Tibial artery (tissue), 4 donors: Measurements from ENCODE around the gene SUV39H2.
"Not testable (repeated sequence)": the region's sequence is repeated elsewhere in the genome, so short reads cannot be mapped to it uniquely, and the experiment has no call there.

Experiments
- DNase-seq, 2 donors: peaks; one replicate each; pipeline ENCODE4 v3.0.0-alpha.2; 2019
- H3K27ac ChIP-seq, 2 donors: fragments of 200-600 bp; sonication (generic) in 1 of 2; 1 replicate in 1 of 2; 2 replicates in 1 of 2; pipeline ENCODE4 v1.5.1; 2018 to 2019; ENCODE audit warnings: mild to moderate bottlenecking in 1 of 2
- H3K27me3 ChIP-seq, 2 donors: fragments of 200-600 bp; sonication (generic) in 1 of 2; one replicate each; pipeline versions ENCODE4 v1.5.1 to v1.6.0; 2016 to 2019
- H3K36me3 ChIP-seq, 3 donors: fragments of 200-600 bp; sonication (generic) in 2 of 3; one replicate each; pipeline ENCODE4 v1.5.1; 2016 to 2019; ENCODE audit warnings: mild to moderate bottlenecking in 2 of 3
- H3K4me1 ChIP-seq, 4 donors: fragments of 200-600 bp; sonication (generic) in 2 of 4; 1 replicate in 3 of 4; 2 replicates in 1 of 4; pipeline ENCODE4 v1.5.1; 2016 to 2019
- H3K4me3 ChIP-seq, 2 donors: fragments of 200-600 bp; sonication (generic) in 1 of 2; 1 replicate in 1 of 2; 2 replicates in 1 of 2; pipeline ENCODE4 v1.5.1; 2018 to 2019; ENCODE audit warnings: mild to moderate bottlenecking in 2 of 2
- H3K9me3 ChIP-seq, 3 donors: fragments of 200-600 bp; sonication (generic) in 1 of 3; one replicate each; pipeline ENCODE4 v1.5.1; 2016 to 2019
- intact Hi-C: fragments of 100-400 bp; cut with DNase I; formaldehyde crosslinking; loops from one replicate; pipeline ENCODE4 v1.15.0; 2023; ENCODE audit warnings: low total_unique reads
- TF ChIP-seq, protein P1 (sequence below), 2 experiments: fragments of 200-600 bp in 1 of 2; fragments of 450-650 bp in 1 of 2; IDR thresholded peaks; one replicate each; pipeline ENCODE4 v1.5.1; 2017 to 2019; ENCODE audit warnings: antibody characterized with exemption in 2 of 2, mild to moderate bottlenecking in 1 of 2, moderate library complexity in 1 of 2

The SUV39H2 gene

DNA sequence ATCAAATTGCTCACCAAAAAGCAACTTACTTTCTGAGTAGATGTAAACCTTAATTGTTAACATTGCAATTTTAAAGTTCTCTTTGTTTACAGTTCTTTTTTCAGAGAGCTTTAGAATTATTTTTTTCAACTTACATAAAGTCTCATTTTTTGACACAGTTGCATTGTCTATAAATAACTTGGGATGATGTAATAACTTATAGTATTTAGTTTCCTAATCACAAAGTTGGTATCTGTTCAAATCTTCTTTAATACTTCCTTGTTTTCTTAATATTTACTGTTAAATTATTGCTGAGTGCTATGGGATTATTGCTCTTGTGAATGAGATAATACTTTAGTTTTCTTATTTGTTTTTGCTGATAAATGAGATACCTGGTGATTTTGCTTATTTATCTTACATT lies 18.9 kb upstream of the SUV39H2 start:
- Histone ChIP-seq H3K36me3 (peaks cover 4 to 42% (median 33%) of the 10 kb centered on the region in 3 donors), H3K9me3 (no peaks in the 10 kb centered on the region), H3K4me3 (no peak overlapping the region), H3K27ac (no peak overlapping the region), H3K4me1 (peaks cover 0 to 3% (median 0%) of the 10 kb centered on the region in 4 donors), H3K27me3 (no peaks in the 10 kb centered on the region)
- DNase-seq = no peak
- TF ChIP-seq, protein P1, sequence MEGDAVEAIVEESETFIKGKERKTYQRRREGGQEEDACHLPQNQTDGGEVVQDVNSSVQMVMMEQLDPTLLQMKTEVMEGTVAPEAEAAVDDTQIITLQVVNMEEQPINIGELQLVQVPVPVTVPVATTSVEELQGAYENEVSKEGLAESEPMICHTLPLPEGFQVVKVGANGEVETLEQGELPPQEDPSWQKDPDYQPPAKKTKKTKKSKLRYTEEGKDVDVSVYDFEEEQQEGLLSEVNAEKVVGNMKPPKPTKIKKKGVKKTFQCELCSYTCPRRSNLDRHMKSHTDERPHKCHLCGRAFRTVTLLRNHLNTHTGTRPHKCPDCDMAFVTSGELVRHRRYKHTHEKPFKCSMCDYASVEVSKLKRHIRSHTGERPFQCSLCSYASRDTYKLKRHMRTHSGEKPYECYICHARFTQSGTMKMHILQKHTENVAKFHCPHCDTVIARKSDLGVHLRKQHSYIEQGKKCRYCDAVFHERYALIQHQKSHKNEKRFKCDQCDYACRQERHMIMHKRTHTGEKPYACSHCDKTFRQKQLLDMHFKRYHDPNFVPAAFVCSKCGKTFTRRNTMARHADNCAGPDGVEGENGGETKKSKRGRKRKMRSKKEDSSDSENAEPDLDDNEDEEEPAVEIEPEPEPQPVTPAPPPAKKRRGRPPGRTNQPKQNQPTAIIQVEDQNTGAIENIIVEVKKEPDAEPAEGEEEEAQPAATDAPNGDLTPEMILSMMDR (IDR thresholded peaks at IDR 0.05) = no peak
- intact Hi-C loops = no loop called here

DNA sequence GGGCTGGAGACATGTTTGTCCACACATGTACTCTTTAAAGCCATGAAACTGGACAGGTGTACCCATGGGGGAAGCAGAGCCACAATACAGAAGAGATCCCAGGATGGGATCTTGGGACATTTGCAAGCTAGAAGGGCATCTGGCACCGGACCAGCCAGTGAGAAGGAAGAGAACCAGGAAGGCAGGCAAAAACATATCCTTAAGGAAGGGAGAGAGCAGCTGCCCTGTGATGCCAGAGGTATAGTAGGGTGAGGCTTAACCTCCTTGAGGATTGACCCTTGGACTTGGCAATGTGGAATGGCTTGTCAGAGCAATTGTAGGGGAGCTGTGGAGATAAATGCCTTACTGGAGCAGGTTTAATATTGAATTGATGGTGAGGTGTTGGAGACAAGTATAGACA lies 17.9 kb upstream of the SUV39H2 start:
- intact Hi-C loops = no loop called here
- Histone ChIP-seq H3K27me3 (no peaks in the 10 kb centered on the region), H3K4me3 (no peak overlapping the region), H3K9me3 (no peaks in the 10 kb centered on the region), H3K27ac (no peak overlapping the region), H3K36me3 (peaks cover 4 to 42% (median 33%) of the 10 kb centered on the region in 3 donors), H3K4me1 (peaks cover 0 to 3% (median 0%) of the 10 kb centered on the region in 4 donors)
- no peak for DNase-seq
- TF ChIP-seq, protein P1 (IDR thresholded peaks at IDR 0.05) = no peak

DNA sequence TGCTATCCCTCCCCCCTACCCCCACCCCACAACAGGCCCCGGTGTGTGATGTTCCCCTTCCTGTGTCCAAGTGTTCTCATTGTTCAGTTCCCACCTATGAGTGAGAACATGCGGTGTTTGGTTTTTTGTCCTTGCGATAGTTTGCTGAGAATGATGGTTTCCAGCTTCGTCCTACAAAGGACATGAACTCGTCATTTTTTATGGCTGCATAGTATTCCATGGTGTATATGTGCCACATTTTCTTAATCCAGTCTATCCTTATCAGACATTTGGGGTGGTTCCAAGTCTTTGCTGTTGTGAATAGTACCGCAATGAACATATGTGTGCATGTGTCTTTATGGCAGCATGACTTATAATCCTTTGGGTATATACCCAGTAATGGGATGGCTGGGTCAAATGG lies 14.2 kb upstream of the SUV39H2 start:
- DNase-seq, H3K4me1 ChIP-seq, H3K27me3 ChIP-seq, H3K9me3 ChIP-seq, H3K4me3 ChIP-seq, H3K27ac ChIP-seq, intact Hi-C loops: not testable (repeated sequence)
- H3K36me3 ChIP-seq = peaks cover 25 to 58% (median 53%) of the 10 kb centered on the region in 3 donors

DNA sequence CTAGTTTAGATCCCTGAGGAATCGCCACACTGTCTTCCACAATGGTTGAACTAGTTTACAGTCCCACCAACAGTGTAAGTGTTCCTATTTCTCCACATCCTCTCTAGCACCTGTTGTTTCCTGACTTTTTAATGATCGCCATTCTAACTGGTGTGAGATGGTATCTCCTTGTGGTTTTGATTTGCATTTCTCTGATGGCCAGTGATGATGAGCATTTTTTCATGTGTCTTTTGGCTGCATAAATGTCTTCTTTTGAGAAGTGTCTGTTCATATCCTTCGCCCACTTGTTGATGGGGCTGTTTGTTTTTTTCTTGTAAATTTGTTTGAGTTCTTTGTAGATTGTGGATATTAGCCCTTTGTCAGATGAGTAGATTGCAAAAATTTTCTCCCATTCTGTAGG lies 13.8 kb upstream of the SUV39H2 start:
- DNase-seq, H3K9me3 ChIP-seq, intact Hi-C loops, H3K4me1 ChIP-seq, H3K27me3 ChIP-seq, H3K4me3 ChIP-seq, H3K27ac ChIP-seq: not testable (repeated sequence)
- peaks cover 28 to 62% (median 57%) of the 10 kb centered on the region in 3 donors for H3K36me3 ChIP-seq

DNA sequence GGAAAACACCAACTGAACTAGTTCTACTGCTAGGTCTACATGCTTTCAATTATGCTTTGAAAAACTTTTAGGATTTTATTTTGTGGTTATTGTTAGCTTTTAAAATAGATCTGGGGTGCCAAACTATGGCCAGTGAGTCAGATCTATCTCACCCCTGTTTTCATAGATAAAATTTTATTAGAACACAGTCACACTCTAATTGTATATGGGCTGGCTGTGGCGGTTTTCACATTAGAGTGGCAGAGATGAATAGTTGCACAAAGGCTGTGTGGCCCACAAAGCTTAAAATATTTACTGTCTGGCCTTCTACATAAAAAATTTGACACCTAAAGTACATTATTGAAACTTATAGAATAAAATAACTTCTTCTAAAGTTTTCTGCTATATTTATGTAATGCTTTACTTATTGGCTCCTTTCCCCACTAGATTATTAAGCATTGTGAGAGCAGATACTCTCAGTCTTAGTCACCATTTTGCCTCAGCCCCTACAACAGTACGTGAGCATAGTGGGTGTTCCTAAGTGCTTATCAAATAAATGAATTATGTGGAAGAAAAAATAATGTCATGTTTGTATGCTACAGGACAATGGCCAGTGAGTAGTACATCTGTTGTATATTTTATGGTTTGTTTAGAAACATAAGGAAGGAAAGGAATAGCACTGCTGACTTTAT lies 5.4 kb upstream of the SUV39H2 start:
- Histone ChIP-seq H3K4me1 (peaks cover 0 to 12% (median 5%) of the 10 kb centered on the region in 4 donors), H3K9me3 (no peaks in the 10 kb centered on the region), H3K27me3 (no peaks in the 10 kb centered on the region), H3K36me3 (peaks cover 19 to 25% (median 23%) of the 10 kb centered on the region in 3 donors), H3K27ac (no peak overlapping the region), H3K4me3 (no peak overlapping the region)
- intact Hi-C loops = no loop called here
- no peak for DNase-seq
- TF ChIP-seq, protein P1 (IDR thresholded peaks at IDR 0.05) = no peak

DNA sequence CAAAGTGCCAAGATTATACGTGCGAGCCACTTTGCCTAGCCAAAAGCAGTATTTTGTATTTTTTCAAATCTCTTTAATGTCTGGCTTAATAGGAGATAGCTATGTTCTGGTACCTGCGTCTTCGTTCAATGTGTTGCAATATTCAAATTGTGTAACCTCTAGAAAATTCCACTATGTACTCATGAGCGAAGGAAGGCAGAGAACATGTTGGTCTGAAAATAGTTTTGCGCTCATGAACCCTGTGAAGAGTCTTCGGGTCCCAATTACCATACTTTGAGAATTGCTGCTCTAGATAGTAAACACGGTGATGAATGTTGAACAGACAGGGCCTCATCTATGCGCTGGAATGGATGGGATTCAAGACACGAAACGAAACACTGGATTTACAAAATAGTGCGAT lies 2.7 kb upstream of the SUV39H2 start:
- TF ChIP-seq, protein P1 (IDR thresholded peaks at IDR 0.05) = no peak
- Histone ChIP-seq H3K27ac (no peak overlapping the region), H3K9me3 (no peaks in the 10 kb centered on the region), H3K36me3 (peaks cover 0 to 5% (median 3%) of the 10 kb centered on the region in 3 donors), H3K4me1 (peaks cover 0 to 25% (median 12%) of the 10 kb centered on the region in 4 donors), H3K27me3 (no peaks in the 10 kb centered on the region), H3K4me3 (no peak overlapping the region)
- DNase-seq = no peak
- intact Hi-C loops = loop anchor here (5.0 kb wide), 1 partner anchor 39 kb away; the partner anchor contains the start of genes CDNF, HSPA14 and MSANTD7
